HG03196 (cell line): ENCODE measurements around the gene C1orf50.
A peak's percentile ranks its signal among the peaks of the same experiment; 100 is the strongest.
"Not testable (repeated sequence)": the region's sequence is repeated elsewhere in the genome, so short reads cannot be mapped to it uniquely, and the experiment has no call there.

Experiments used
- ATAC-seq: cut with Tn5 transposase; IDR thresholded peaks from one replicate; pipeline ENCODE4 v1.9.1; 2021; ENCODE audit not compliant: unreplicated experiment

The C1orf50 gene

GRCh38 chr1:42766741-42767509 lies at the start of gene C1orf50, which contains the start of gene P3H1:
TSS of gene C1orf50 (plus strand) at chr1:42767249. CDS start at chr1:42767312, 63 bp downstream.
TSS of gene P3H1 (minus strand) at chr1:42767028. CDS start at chr1:42766971, 57 bp downstream.
- peak; percentile 87 for ATAC-seq

GRCh38 chr1:42720868-42721267 lies 46.2 kb upstream of the C1orf50 start:
- no peak for ATAC-seq

- ATAC-seq: no peak
Observed at GRCh38 chr1:42721926-42722325, 45.1 kb upstream of the C1orf50 start.

- not testable (repeated sequence) for ATAC-seq
Observed at GRCh38 chr1:42722403-42722802, 44.6 kb upstream of the C1orf50 start.

GRCh38 chr1:42723511-42723910 lies 43.5 kb upstream of the C1orf50 start:
- no peak for ATAC-seq

- not testable (repeated sequence) for ATAC-seq
Observed at GRCh38 chr1:42725820-42726219, 41.2 kb upstream of the C1orf50 start.

GRCh38 chr1:42730002-42730401 lies 37.0 kb upstream of the C1orf50 start:
- no peak for ATAC-seq

GRCh38 chr1:42730988-42731387 lies 36.1 kb upstream of the C1orf50 start:
- ATAC-seq: no peak

- ATAC-seq: no peak
Observed at GRCh38 chr1:42731585-42731984, 35.5 kb upstream of the C1orf50 start.

GRCh38 chr1:42732126-42732680 lies 34.8 kb upstream of the C1orf50 start:
- ATAC-seq: no peak

GRCh38 chr1:42733415-42734200 lies 33.4 kb upstream of the C1orf50 start:
- no peak for ATAC-seq

GRCh38 chr1:42734201-42735035 lies 32.6 kb upstream of the C1orf50 start:
- no peak for ATAC-seq

- ATAC-seq: no peak
Observed at GRCh38 chr1:42735056-42735455, 32.0 kb upstream of the C1orf50 start.

GRCh38 chr1:42735477-42736105 lies 31.5 kb upstream of the C1orf50 start:
- no peak for ATAC-seq

- no peak for ATAC-seq
Observed at GRCh38 chr1:42736152-42736551, 30.9 kb upstream of the C1orf50 start.

GRCh38 chr1:42736571-42737200 lies 30.4 kb upstream of the C1orf50 start:
- ATAC-seq: no peak

- ATAC-seq: no peak
Observed at GRCh38 chr1:42737257-42737656, 29.8 kb upstream of the C1orf50 start.

- no peak for ATAC-seq
Observed at GRCh38 chr1:42737986-42738677, 28.9 kb upstream of the C1orf50 start.

- no peak for ATAC-seq
Observed at GRCh38 chr1:42738678-42739226, 28.3 kb upstream of the C1orf50 start.
